GM12878 (cell line): ENCODE measurements around the gene ATF3. TPM values are rescaled to one million over a fixed set of nuclear protein-coding genes. Genes with fewer than 3 reads are reported as not detected.
A peak's percentile ranks its signal among the peaks of the same experiment; 100 is the strongest.

ENCODE experiments used
- ATAC-seq: fragments of 200-7000 bp; cut with Tn5 transposase; 3 replicates; pipeline ENCODE4 v1.9.1; 2020; ENCODE audit warnings: mild to moderate bottlenecking, moderate library complexity
- BruUV-seq: library from RNA; stranded (reverse); fragments of 400-500 nt; replicated peaks from 2 replicates; lab custom pipeline; 2021; lab: Mats Ljungman, UMichigan
- CTCF ChIA-PET: fragments of 300-600 bp; sonication (Branson Sonifier 250); formaldehyde crosslinking; extraction: SDS; loops from one replicate; lab custom pipeline; 2021; ENCODE audit warnings: inconsistent platforms; lab: Yijun Ruan, JAX
- POLR2A ChIA-PET: fragments of 350-600 bp; formaldehyde crosslinking; extraction: SDS; loops from one replicate; lab custom pipeline; 2021; ENCODE audit warnings: inconsistent platforms; lab: Charles Lee
- RAD21 ChIA-PET: fragments of 300-600 bp; sonication (Branson Sonifier 250); formaldehyde crosslinking; loops from one replicate; lab custom pipeline; 2023; ENCODE audit warnings: antibody characterized with exemption; ENCODE audit not compliant: unreplicated experiment; lab: Charles Lee
- SMC1A ChIA-PET: fragments of 300-600 bp; sonication (Branson Sonifier 250); formaldehyde crosslinking; loops from one replicate; lab custom pipeline; 2023; ENCODE audit not compliant: unreplicated experiment, uncharacterized antibody; lab: Charles Lee
- DNase-seq: peaks from one replicate; pipeline ENCODE4 v3.0.0-alpha.2; 2011; ENCODE audit warnings: low read depth, low spot score
- FAIRE-seq: peaks from 3 replicates; lab custom pipeline; 2011; peaks lifted over from hg19 to GRCh38; lab: Jason Lieb, UNC
- H2AFZ ChIP-seq: 2 replicates; pipeline ENCODE4 v1.6.0; 2011; ENCODE audit warnings: low read depth, low read length, control low read depth; ENCODE audit not compliant: control insufficient read depth
- H3K27ac ChIP-seq: 2 replicates; pipeline ENCODE4 v1.5.1; 2011; ENCODE audit warnings: control low read depth; ENCODE audit not compliant: control insufficient read depth, insufficient read depth
- H3K27me3 ChIP-seq, 2 experiments: replicated peaks in 1 of 2; 2 replicates each; pipeline versions ENCODE4 v1.6.0 to v1.6.1; 2011; ENCODE audit warnings: low read length in 1 of 2; ENCODE audit not compliant: control insufficient read depth in 2 of 2, insufficient read depth in 2 of 2
- H3K36me3 ChIP-seq, 2 experiments: 2 replicates each; pipeline ENCODE4 v1.5.1; 2011; ENCODE audit warnings: low read length in 1 of 2; ENCODE audit not compliant: control insufficient read depth in 2 of 2, insufficient read depth in 2 of 2
- H3K4me1 ChIP-seq: 2 replicates; pipeline ENCODE4 v1.6.1; 2011; ENCODE audit warnings: mild to moderate bottlenecking, low read length, moderate library complexity, mixed read lengths; ENCODE audit not compliant: control insufficient read depth, insufficient read depth
- H3K4me2 ChIP-seq: 2 replicates; pipeline ENCODE4 v1.6.0; 2011; ENCODE audit warnings: control low read depth; ENCODE audit not compliant: control insufficient read depth, insufficient read depth
- H3K4me3 ChIP-seq: fragments of 200-600 bp; sonication (generic); 2 replicates; pipeline ENCODE4 v1.5.1; 2016
- H3K79me2 ChIP-seq: 2 replicates; pipeline ENCODE4 v1.6.0; 2011; ENCODE audit warnings: low read length; ENCODE audit not compliant: control insufficient read depth, insufficient read depth
- H3K9ac ChIP-seq: 2 replicates; pipeline ENCODE4 v1.8.0; 2011; ENCODE audit warnings: low read length, control low read depth, mixed read lengths; ENCODE audit not compliant: control insufficient read depth, insufficient read depth
- H3K9me3 ChIP-seq: replicated peaks from 3 replicates; pipeline ENCODE4 v1.5.1; 2011; ENCODE audit warnings: mild to moderate bottlenecking, low read length; ENCODE audit not compliant: control insufficient read depth, insufficient read depth
- H4K20me1 ChIP-seq: 2 replicates; pipeline ENCODE4 v1.6.0; 2011; ENCODE audit not compliant: control insufficient read depth, insufficient read depth
- DPF2 ChIP-seq: fragments of 450-650 bp; IDR thresholded peaks from 2 replicates; pipeline ENCODE4 v1.6.1; 2017; ENCODE audit warnings: mild to moderate bottlenecking
- FOXM1 ChIP-seq: IDR thresholded peaks from 2 replicates; pipeline ENCODE4 v1.6.1; 2012; ENCODE audit warnings: low read depth, mild to moderate bottlenecking, inconsistent platforms, low read length, moderate library complexity
- HDAC2 ChIP-seq: fragments of 200-600 bp; sonication (generic); IDR thresholded peaks from 2 replicates; pipeline ENCODE4 v1.6.1; 2017
- RAD21 ChIP-seq: IDR thresholded peaks from 2 replicates; pipeline ENCODE4 v1.6.1; 2011; ENCODE audit warnings: mild to moderate bottlenecking, low read depth, low read length, moderate library complexity; ENCODE audit not compliant: insufficient read depth
- SMAD1 ChIP-seq: fragments of 450-650 bp; IDR thresholded peaks from 2 replicates; pipeline ENCODE4 v1.6.1; 2018; ENCODE audit warnings: mild to moderate bottlenecking, low read depth; ENCODE audit not compliant: partially characterized antibody
- WGBS: methylation state at CpG from one replicate; pipeline ENCODE4 v1.1.6; 2016; ENCODE audit warnings: low lambda C conversion rate; ENCODE audit not compliant: insufficient replicate concordance, insufficient coverage; ENCODE audit errors: missing lambda C conversion rate; 5-methylcytosine and 5-hydroxymethylcytosine counted together
- in situ Hi-C: fragments of 300-500 bp; cut with MboI; formaldehyde crosslinking; loops from 9 replicates; pipeline ENCODE4 v1.14.3; 2018; ENCODE audit warnings: mixed read lengths
- intact Hi-C: fragments of 100-400 bp; cut with micrococcal nuclease; formaldehyde crosslinking; loops from one replicate; pipeline ENCODE4 v1.14.2; 2022; ENCODE audit not compliant: unreplicated experiment
- polyA plus RNA-seq, 11 experiments: library from polyadenylated mRNA; depleted of rRNA in 4 of 11; unstranded in 6 of 11; stranded (reverse) in 5 of 11; fragments of >200 nt; fragmentation: Nextera tagmentation in 4 of 11; fragmentation: Illumina TruSeq in 1 of 11; extraction: Ambion mirVana in 4 of 11; extraction: Trizol in 1 of 11; gene quantifications; 1 replicate in 1 of 11; 2 replicates in 10 of 11; pipeline versions ENCODE4 v1.2.1 to v1.2.3, GENCODE V29; 2011 to 2016; ENCODE audit warnings: inconsistent platforms in 2 of 11, missing spikeins in 2 of 11, low read depth in 1 of 11
- total RNA-seq, 4 experiments: library from RNA; depleted of rRNA in 3 of 4; stranded (reverse); fragments of >200 nt in 3 of 4; fragmentation: Illumina TruSeq in 1 of 4; extraction: Trizol in 1 of 4; gene quantifications; 2 replicates each; pipeline versions ENCODE4 v1.2.1 to v1.2.3, GENCODE V29; 2013 to 2021

The ATF3 gene
- total and polyA plus RNA-seq, 10 of the 15 experiments (the other 5 are each of a cell fraction or from before 2014, with no cell fraction given) = 3.0 to 13.9 (median 8.3) TPM

- Histone ChIP-seq H3K4me1 (peaks cover 8% of the 10 kb centered on the region), H3K4me2 (no peak overlapping the region), H3K9me3 (peaks cover 4% of the 10 kb centered on the region), H3K27me3 (no peaks in the 10 kb centered on the region), H3K4me3 (no peak overlapping the region), H3K79me2 (no peaks in the 10 kb centered on the region), H3K27ac (no peak overlapping the region), H3K36me3 (no peaks in the 10 kb centered on the region), H4K20me1 (no peaks in the 10 kb centered on the region), H3K9ac (no peak overlapping the region), H2AFZ (peak overlapping the region; percentile 61)
- ChIA-PET SMC1A (interaction anchor here (1.9 to 2.8 kb wide), 3 partner anchors 16 to 152 kb away, joined by 5 to 24 read pairs (median 5); no protein-coding TSS in a partner anchor), POLR2A (no interaction called here), CTCF (interaction anchor here (0.9 to 5.7 kb wide), 9 partner anchors 11 to 173 kb away, joined by 3 to 58 read pairs (median 6); partner anchors contain the start of gene ATF3), RAD21 (interaction anchor here (0.9 to 2.5 kb wide), 5 partner anchors 32 to 152 kb away, joined by 3 to 14 read pairs (median 6); no protein-coding TSS in a partner anchor)
- no peak for TF ChIP-seq FOXM1
- TF ChIP-seq SMAD1 = no peak
- TF ChIP-seq HDAC2 = no peak
- no peak for TF ChIP-seq RAD21
- TF ChIP-seq DPF2 = no peak
- BruUV-seq = no TSS peak
- ATAC-seq = no peak
- FAIRE-seq = no peak
- 58% methylated on average over 5 of the region's 5 CpGs for WGBS
- DNase-seq = no peak
- in situ Hi-C loops = no loop called here
- intact Hi-C loops = loop anchor here (1.0 to 2.0 kb wide), 2 partner anchors 21 to 152 kb away; partner anchors contain the start of gene ATF3
Measured at GRCh38 chr1:212629450-212630157, 21.0 kb downstream of the ATF3 start.
